Stomach (tissue), 19 donors: ENCODE data around the gene NRXN2. TPM values are rescaled to one million over a fixed set of nuclear protein-coding genes. Genes with fewer than 3 reads are reported as not detected.
A peak's percentile ranks its signal among the peaks of the same experiment; 100 is the strongest.

Experiments used
- DNase-seq, 2 donors: peaks; one replicate each; pipeline versions ENCODE4 v3.0.0 to v3.0.0-alpha.2; 2013 to 2019
- H3K27ac ChIP-seq, 5 donors: fragments of 200-600 bp in 4 of 5; sonication (generic) in 4 of 5; one replicate each; pipeline ENCODE4 v1.5.1; 2013 to 2019; ENCODE audit warnings: mild to moderate bottlenecking in 1 of 5, moderate library complexity in 1 of 5
- H3K27me3 ChIP-seq, 3 donors: fragments of 200-600 bp; sonication (generic); one replicate each; pipeline ENCODE4 v1.5.1; 2017 to 2019; ENCODE audit warnings: mixed run types in 1 of 3
- H3K36me3 ChIP-seq, 4 donors: fragments of 200-600 bp; sonication (generic); 1 replicate in 3 of 4; 2 replicates in 1 of 4; pipeline ENCODE4 v1.5.1; 2016 to 2019
- H3K4me1 ChIP-seq, 4 donors: fragments of 200-600 bp; sonication (generic); one replicate each; pipeline ENCODE4 v1.5.1; 2016 to 2019
- H3K4me3 ChIP-seq, 4 donors: fragments of 200-600 bp; sonication (generic) in 3 of 4; one replicate each; pipeline ENCODE4 v1.5.1; 2016 to 2019; ENCODE audit warnings: mild to moderate bottlenecking in 1 of 4
- H3K9me3 ChIP-seq, 4 donors: fragments of 200-600 bp; sonication (generic); one replicate each; pipeline ENCODE4 v1.5.1; 2016 to 2019
- EP300 ChIP-seq: sonication (generic); formaldehyde crosslinking; IDR thresholded peaks from one replicate; pipeline ENCODE4 v1.6.1; 2017; ENCODE audit warnings: antibody characterized with exemption
- POLR2A ChIP-seq, 4 donors: fragments of 450-650 bp; IDR thresholded peaks; one replicate each; pipeline ENCODE4 v1.6.1; 2016; ENCODE audit warnings: antibody characterized with exemption in 4 of 4, control low read depth in 2 of 4, mild to moderate bottlenecking in 1 of 4, moderate library complexity in 1 of 4
- POLR2AphosphoS5 ChIP-seq, 3 donors: sonication (generic); formaldehyde crosslinking; IDR thresholded peaks; one replicate each; pipeline ENCODE4 v1.6.1; 2016; ENCODE audit warnings: antibody characterized with exemption in 3 of 3
- WGBS, 5 donors: extraction: QIAGEN DNeasy Blood & Tissue Kit in 3 of 5; methylation state at CpG; one replicate each; pipeline versions ENCODE4 v1.1.5 to v1.1.7; 2013 to 2018; 5-methylcytosine and 5-hydroxymethylcytosine counted together
- intact Hi-C: fragments of 100-400 bp; cut with DNase I; formaldehyde crosslinking; loops from one replicate; pipeline ENCODE4 v1.15.1; 2023; ENCODE audit warnings: low total_unique reads
- long read RNA-seq, 10 donors: transcript quantifications; one replicate each; lab custom pipeline, GENCODE V29; 2026
- polyA plus RNA-seq, 3 donors: library from polyadenylated mRNA; stranded (reverse); fragments of 200-250 nt; gene quantifications; one replicate each; pipeline ENCODE4 v1.2.3, GENCODE V29; 2013
- total RNA-seq, 5 donors: library from RNA; depleted of rRNA; stranded (reverse); fragments of >200 nt; gene quantifications; one replicate each; pipeline versions ENCODE4 v1.1.0 to v1.2.3, GENCODE V29; 2014 to 2016
- TF ChIP-seq, protein P1 (sequence below), 7 experiments: fragments of 450-650 bp in 4 of 7; fragments of 200-600 bp in 3 of 7; sonication (generic) in 3 of 7; IDR thresholded peaks; one replicate each; pipeline ENCODE4 v1.5.1; 2016 to 2019; ENCODE audit warnings: antibody characterized with exemption in 7 of 7, control low read depth in 2 of 7, mild to moderate bottlenecking in 1 of 7
- donor health status: healthy with polysubstance abuse.
- donor health status: Bipolar disorder and iron deficiency.
- donor health status: healthy.

NRXN2 gene
- total RNA-seq (10 to 100 TPM in 1 of 5 donors, under 1 TPM in 1, not detected in 3; 0.14 to 16.9 TPM), polyA plus RNA-seq (1 to 10 TPM in 1 of 3 donors, under 1 TPM in 1, not detected in 1; 0.93 to 1.4 TPM)
- long read RNA-seq, donor 1, partial matches to known transcripts = 0 of 2 reads
- long read RNA-seq, donor 1, other reads (novel, unspliced or antisense) = 0 of 2 reads
- long read RNA-seq, donor 2, partial matches to known transcripts = 0 of 1 reads
- long read RNA-seq, donor 2, other reads (novel, unspliced or antisense) = 0 of 1 reads
- long read RNA-seq, donor 3, partial matches to known transcripts = 0 of 1 reads
- long read RNA-seq, donor 3, other reads (novel, unspliced or antisense) = 0 of 1 reads
- long read RNA-seq, donor 4 = 0 reads
- long read RNA-seq, donor 5, partial matches to known transcripts = 0 of 3 reads
- long read RNA-seq, donor 5, other reads (novel, unspliced or antisense) = 0 of 3 reads
- long read RNA-seq, donor 6, partial matches to known transcripts = 0 of 2 reads
- long read RNA-seq, donor 6, other reads (novel, unspliced or antisense) = 0 of 2 reads
- long read RNA-seq, donor 7, transcript NRXN2-202 (7 exons, 3,535 nt) = major isoform, 5 of 15 reads
- long read RNA-seq, donor 7, partial matches to known transcripts = 6 of 15 reads
- long read RNA-seq, donor 7, other reads (novel, unspliced or antisense) = 0 of 15 reads
- long read RNA-seq, donor 8, partial matches to known transcripts = 8 of 11 reads
- long read RNA-seq, donor 8, other reads (novel, unspliced or antisense) = 0 of 11 reads
- long read RNA-seq, donor 9 = 0 reads
- long read RNA-seq, donor 10 = 0 reads

DNA sequence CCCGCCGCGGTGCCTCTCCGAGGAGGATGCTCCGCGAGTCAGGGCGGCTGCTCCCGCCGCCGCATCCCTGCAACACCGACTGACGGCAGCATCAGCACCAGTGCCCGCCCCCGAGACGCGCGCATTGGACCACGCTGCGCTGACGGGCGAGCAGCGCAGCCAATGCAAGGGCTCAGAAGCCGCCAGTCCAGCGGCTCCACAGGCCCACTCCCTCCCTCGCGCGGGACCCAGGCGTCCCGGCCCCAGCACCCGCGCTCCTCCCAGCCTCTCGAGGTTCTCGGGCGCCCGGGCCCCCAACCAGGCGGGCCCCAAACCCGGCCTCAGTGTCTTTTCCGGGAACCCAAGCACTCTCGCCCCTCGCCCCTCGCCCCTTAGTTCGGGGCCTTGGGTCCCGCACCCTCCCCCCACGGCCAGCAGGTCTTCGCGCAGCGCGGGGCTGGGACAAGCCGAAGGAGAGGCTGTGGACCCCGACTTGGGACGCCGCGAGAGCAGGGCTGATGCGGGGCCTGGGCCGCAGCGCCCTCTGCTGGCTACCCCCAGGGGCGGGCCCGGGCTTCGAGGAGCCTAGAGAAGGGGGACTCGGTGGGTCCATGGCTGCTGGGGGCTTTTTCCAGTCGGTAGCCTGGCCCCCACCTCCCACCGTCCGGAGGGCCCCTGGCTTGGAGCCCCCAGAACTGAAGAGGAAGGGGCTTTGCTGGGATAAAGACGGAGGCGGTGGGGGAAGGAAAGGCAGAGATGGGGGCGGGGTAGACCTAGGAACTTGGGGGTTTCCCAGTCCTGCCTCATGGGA, at the start of gene NRXN2:
TSS of gene NRXN2 (minus strand) at position 81 of the 790 bp plus-strand sequence. CDS start 9,498 bp downstream, outside the sequence.
- Histone ChIP-seq H3K36me3 (peaks cover 0 to 11% (median 0%) of the 10 kb centered on the region in 4 donors), H3K9me3 (no peaks in the 10 kb centered on the region), H3K4me1 (peaks cover 0 to 14% (median 11%) of the 10 kb centered on the region in 4 donors), H3K27ac (peak within 1 kb of the TSS in 4 of 5 donors; percentile 46 to 77 (median 59)), H3K27me3 (peaks cover 0 to 48% (median 36%) of the 10 kb centered on the region in 3 donors), H3K4me3 (peak within 1 kb of the TSS; percentile 64 to 88 (median 75))
- intact Hi-C loops = no loop called here
- TF ChIP-seq, protein P1, sequence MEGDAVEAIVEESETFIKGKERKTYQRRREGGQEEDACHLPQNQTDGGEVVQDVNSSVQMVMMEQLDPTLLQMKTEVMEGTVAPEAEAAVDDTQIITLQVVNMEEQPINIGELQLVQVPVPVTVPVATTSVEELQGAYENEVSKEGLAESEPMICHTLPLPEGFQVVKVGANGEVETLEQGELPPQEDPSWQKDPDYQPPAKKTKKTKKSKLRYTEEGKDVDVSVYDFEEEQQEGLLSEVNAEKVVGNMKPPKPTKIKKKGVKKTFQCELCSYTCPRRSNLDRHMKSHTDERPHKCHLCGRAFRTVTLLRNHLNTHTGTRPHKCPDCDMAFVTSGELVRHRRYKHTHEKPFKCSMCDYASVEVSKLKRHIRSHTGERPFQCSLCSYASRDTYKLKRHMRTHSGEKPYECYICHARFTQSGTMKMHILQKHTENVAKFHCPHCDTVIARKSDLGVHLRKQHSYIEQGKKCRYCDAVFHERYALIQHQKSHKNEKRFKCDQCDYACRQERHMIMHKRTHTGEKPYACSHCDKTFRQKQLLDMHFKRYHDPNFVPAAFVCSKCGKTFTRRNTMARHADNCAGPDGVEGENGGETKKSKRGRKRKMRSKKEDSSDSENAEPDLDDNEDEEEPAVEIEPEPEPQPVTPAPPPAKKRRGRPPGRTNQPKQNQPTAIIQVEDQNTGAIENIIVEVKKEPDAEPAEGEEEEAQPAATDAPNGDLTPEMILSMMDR (IDR thresholded peaks at IDR 0.05) = peak in 5 of 7 experiments; percentile 75 to 97 (median 88)
- no peak for TF ChIP-seq EP300
- WGBS, 5 donors = 1 to 5% (median 2%) methylated on average over 21 to 66 of the region's 66 CpGs
- peak; percentile 86 to 95 for DNase-seq

DNA sequence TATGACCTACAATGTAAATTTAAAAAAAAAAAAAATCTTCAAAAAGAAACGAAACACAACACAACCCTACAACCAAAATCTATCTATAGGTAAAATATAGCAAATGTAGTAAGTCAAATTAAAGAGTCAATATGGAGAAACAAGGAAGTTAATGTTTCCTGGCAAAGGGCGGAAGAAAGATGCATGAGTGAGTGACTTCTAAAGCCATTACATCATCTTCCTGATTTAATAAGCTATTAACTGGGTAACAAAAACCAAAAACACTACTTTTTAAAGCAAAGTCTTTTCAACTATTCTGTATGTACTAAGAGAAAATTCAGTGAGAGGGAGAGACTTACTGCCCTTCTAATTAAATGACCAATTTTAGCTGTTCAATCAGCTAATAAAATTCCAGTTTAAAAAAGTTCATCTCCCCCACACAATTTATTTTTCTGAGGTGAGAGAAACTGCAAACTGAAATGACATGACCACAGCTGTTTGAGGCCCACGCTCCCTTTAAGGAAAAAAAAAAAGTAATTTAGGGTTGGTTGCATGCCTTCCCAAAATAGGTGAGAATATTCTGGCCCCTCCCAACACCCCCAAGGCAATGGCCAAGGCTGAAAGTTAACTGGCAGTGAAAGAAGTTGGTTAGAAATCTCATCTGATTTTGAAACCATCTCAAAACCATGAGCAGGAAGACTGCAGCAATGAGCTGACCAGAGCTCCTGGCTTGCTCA, 49.5 kb upstream of the NRXN2 start:
- Histone ChIP-seq H3K9me3 (no peaks in the 10 kb centered on the region), H3K4me3 (no peak overlapping the region), H3K36me3 (peaks cover 93 to 100% (median 94%) of the 10 kb centered on the region in 4 donors), H3K27me3 (no peaks in the 10 kb centered on the region), H3K27ac (peak overlapping the region in 2 of 5 donors; percentile 63 to 68), H3K4me1 (peaks cover 47 to 78% (median 62%) of the 10 kb centered on the region in 4 donors)
- 54 to 62% (median 59%) methylated on average over 3 of the region's 3 CpGs for WGBS, 5 donors
- TF ChIP-seq POLR2A (IDR thresholded peaks at IDR 0.05) = no peak
- no peak for TF ChIP-seq POLR2AphosphoS5 (IDR thresholded peaks at IDR 0.05)
- no peak for TF ChIP-seq EP300
- TF ChIP-seq, protein P1 (IDR thresholded peaks at IDR 0.05) = no peak
- intact Hi-C loops = no loop called here
- no peak for DNase-seq

DNA sequence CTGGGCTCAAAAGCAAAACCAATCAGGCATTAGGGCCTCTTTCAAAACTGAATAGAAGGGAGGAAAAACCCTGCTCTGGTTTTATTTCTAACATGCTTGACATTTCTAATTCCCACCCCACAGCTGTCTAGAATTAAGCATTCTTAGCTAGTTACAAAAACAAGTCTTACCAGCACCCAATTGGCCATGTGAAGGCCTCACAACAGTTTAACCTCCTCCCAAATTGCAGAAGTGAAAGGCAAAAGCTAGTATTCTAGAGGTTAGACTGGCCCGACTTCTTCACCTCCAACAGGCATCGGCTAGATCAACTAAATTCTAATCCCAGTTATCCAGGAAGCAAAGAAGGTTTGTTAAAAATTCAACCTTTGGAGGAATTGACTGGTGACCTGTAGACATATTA, 48.9 kb upstream of the NRXN2 start:
- Histone ChIP-seq H3K27me3 (no peaks in the 10 kb centered on the region), H3K4me1 (peaks cover 43 to 80% (median 59%) of the 10 kb centered on the region in 4 donors), H3K36me3 (peaks cover 99 to 100% (median 100%) of the 10 kb centered on the region in 4 donors), H3K27ac (peak overlapping the region in 2 of 5 donors; percentile 63 to 68), H3K4me3 (no peak overlapping the region), H3K9me3 (no peaks in the 10 kb centered on the region)
- no peak for DNase-seq
- intact Hi-C loops = no loop called here
- TF ChIP-seq EP300 = no peak
- no peak for TF ChIP-seq POLR2A (IDR thresholded peaks at IDR 0.05)
- TF ChIP-seq, protein P1 (IDR thresholded peaks at IDR 0.05) = no peak
- TF ChIP-seq POLR2AphosphoS5 (IDR thresholded peaks at IDR 0.05) = no peak
- WGBS, 5 donors = 75 to 97% (median 84%) methylated on average over 2 of the region's 2 CpGs
